ENCODE results near the gene LSM4.
"Not testable (repeated sequence)": the region's sequence is repeated elsewhere in the genome, so short reads cannot be mapped to it uniquely, and the experiment has no call there.

Gene LSM4

GRCh38 chr19:18322759-18323460, at the start of gene LSM4:
Gene LSM4, minus strand, starts transcription at chr19:18323076. Its CDS starts 56 bp downstream, at chr19:18323020.
- peak; percentile 91 for DNase-seq (ENCODE audit: low read depth, low spot score)

GRCh38 chr19:18368504-18369222, 45.8 kb upstream of the LSM4 start:
- DNase-seq (ENCODE audit: low read depth, low spot score): no peak

- no peak for DNase-seq (ENCODE audit: low read depth, low spot score)
Observed at GRCh38 chr19:18366021-18366435, 43.2 kb upstream of the LSM4 start.

- peak; percentile 98 for DNase-seq (ENCODE audit: low read depth, low spot score)
Observed at GRCh38 chr19:18364826-18365528, 42.1 kb upstream of the LSM4 start.

GRCh38 chr19:18364277-18364825, 41.5 kb upstream of the LSM4 start:
- not testable (repeated sequence) for DNase-seq (ENCODE audit: low read depth, low spot score)

GRCh38 chr19:18363787-18364186, 40.9 kb upstream of the LSM4 start:
- no peak for DNase-seq (ENCODE audit: low read depth, low spot score)

GRCh38 chr19:18362934-18363542, 40.2 kb upstream of the LSM4 start:
- no peak for DNase-seq (ENCODE audit: low read depth, low spot score)

GRCh38 chr19:18361646-18362045, 38.8 kb upstream of the LSM4 start:
- DNase-seq (ENCODE audit: low read depth, low spot score): no peak

GRCh38 chr19:18357041-18357440, 34.2 kb upstream of the LSM4 start:
- no peak for DNase-seq (ENCODE audit: low read depth, low spot score)

GRCh38 chr19:18354743-18355142, 31.9 kb upstream of the LSM4 start:
- DNase-seq (ENCODE audit: low read depth, low spot score): not testable (repeated sequence)

- DNase-seq (ENCODE audit: low read depth, low spot score): no peak
Observed at GRCh38 chr19:18353378-18354005, 30.6 kb upstream of the LSM4 start.

- no peak for DNase-seq (ENCODE audit: low read depth, low spot score)
Observed at GRCh38 chr19:18351544-18351943, 28.7 kb upstream of the LSM4 start.

- DNase-seq (ENCODE audit: low read depth, low spot score): no peak
Observed at GRCh38 chr19:18350490-18350889, 27.6 kb upstream of the LSM4 start.

GRCh38 chr19:18349524-18350128, 26.8 kb upstream of the LSM4 start:
- DNase-seq (ENCODE audit: low read depth, low spot score): no peak

- DNase-seq (ENCODE audit: low read depth, low spot score): not testable (repeated sequence)
Observed at GRCh38 chr19:18348818-18349339, 26.0 kb upstream of the LSM4 start.

- DNase-seq (ENCODE audit: low read depth, low spot score): no peak
Observed at GRCh38 chr19:18348171-18348570, 25.3 kb upstream of the LSM4 start.

GRCh38 chr19:18346091-18346490, 23.2 kb upstream of the LSM4 start:
- no peak for DNase-seq (ENCODE audit: low read depth, low spot score)

GRCh38 chr19:18345296-18345695, 22.4 kb upstream of the LSM4 start:
- no peak for DNase-seq (ENCODE audit: low read depth, low spot score)

GRCh38 chr19:18344582-18344950, 21.7 kb upstream of the LSM4 start:
- no peak for DNase-seq (ENCODE audit: low read depth, low spot score)

- DNase-seq (ENCODE audit: low read depth, low spot score): no peak
Observed at GRCh38 chr19:18342090-18342632, 19.3 kb upstream of the LSM4 start.

All from brain pericyte (primary cell).